Prostate gland (tissue), 2 donors: ENCODE data around the gene NOTCH2.

ENCODE experiments used
- POLR2A ChIP-seq: fragments of 450-650 bp; IDR thresholded peaks from one replicate; pipeline ENCODE4 v1.6.1; 2016; ENCODE audit warnings: antibody characterized with exemption, mild to moderate bottlenecking
- TF ChIP-seq, protein P1 (sequence below), 4 experiments: fragments of 200-600 bp in 2 of 4; fragments of 450-650 bp in 2 of 4; sonication (generic) in 2 of 4; IDR thresholded peaks; 1 replicate in 3 of 4; 2 replicates in 1 of 4; pipeline ENCODE4 v1.5.1; 2016 to 2019; ENCODE audit warnings: antibody characterized with exemption in 4 of 4, mild to moderate bottlenecking in 2 of 4, moderate library complexity in 2 of 4

DNA sequence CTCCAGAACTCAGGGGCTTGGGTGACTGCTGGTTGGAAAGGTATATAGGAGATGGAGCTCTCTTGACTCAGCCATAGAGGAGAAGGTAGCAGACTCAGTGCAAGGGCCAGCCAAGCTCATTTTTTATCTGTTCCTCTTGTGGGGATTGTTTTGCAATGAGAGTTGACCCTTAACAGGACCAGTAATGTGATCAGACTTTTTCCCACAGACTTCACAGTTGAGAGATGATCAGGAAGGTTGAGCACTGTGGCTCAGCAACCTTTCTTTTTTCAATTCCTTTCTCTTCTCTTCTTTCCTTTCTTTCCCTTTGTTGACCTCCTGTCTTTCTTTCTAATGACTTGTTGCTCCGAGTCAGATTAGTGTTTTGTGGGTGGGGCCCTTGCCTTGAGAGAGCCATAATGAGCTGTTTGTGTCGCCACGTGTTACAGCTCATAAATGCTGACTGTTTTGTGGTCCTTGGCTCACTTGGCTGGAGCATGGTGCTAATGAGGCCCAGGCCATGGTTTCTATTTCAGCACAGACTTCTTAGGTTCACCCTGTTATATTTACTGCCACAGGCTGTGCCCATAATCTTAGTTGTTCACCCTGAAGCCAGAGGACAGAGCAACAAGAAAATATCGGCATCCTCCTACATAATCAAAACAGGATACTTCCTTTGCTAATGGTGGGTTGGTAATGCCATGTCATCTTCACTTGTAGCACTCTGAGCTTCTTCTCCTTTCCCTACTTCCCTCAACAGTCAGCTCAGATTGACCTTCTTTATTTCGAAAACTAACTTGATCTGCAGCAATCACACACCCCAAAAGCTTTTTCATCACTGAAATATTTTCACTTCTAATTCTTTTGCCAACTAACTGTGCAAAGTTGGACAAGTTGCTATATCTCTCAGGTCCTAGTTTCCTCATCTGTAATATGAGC, 187.1 kb downstream of the NOTCH2 start:
- TF ChIP-seq, protein P1, sequence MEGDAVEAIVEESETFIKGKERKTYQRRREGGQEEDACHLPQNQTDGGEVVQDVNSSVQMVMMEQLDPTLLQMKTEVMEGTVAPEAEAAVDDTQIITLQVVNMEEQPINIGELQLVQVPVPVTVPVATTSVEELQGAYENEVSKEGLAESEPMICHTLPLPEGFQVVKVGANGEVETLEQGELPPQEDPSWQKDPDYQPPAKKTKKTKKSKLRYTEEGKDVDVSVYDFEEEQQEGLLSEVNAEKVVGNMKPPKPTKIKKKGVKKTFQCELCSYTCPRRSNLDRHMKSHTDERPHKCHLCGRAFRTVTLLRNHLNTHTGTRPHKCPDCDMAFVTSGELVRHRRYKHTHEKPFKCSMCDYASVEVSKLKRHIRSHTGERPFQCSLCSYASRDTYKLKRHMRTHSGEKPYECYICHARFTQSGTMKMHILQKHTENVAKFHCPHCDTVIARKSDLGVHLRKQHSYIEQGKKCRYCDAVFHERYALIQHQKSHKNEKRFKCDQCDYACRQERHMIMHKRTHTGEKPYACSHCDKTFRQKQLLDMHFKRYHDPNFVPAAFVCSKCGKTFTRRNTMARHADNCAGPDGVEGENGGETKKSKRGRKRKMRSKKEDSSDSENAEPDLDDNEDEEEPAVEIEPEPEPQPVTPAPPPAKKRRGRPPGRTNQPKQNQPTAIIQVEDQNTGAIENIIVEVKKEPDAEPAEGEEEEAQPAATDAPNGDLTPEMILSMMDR (IDR thresholded peaks at IDR 0.05) = no peak
- no peak for TF ChIP-seq POLR2A
